Hepatocyte (in vitro differentiated cells): ENCODE data around the gene FLOT1. TPM values are rescaled to one million over a fixed set of nuclear protein-coding genes. Genes with fewer than 3 reads are reported as not detected.
A peak's percentile ranks its signal among the peaks of the same experiment; 100 is the strongest.

ENCODE experiments used
- DNase-seq: peaks from one replicate; pipeline ENCODE4 v3.0.0-alpha.2; 2016; ENCODE audit warnings: low spot score
- H2AFZ ChIP-seq: fragments of 200-600 bp; sonication (generic); 2 replicates; pipeline ENCODE4 v1.6.0; 2016; ENCODE audit warnings: antibody characterized with exemption, mild to moderate bottlenecking
- H3K27ac ChIP-seq: fragments of 200-600 bp; sonication (generic); 2 replicates; pipeline ENCODE4 v1.5.1; 2016; ENCODE audit warnings: mild to moderate bottlenecking
- H3K27me3 ChIP-seq: fragments of 200-600 bp; sonication (generic); 2 replicates; pipeline ENCODE4 v1.6.1; 2016
- H3K36me3 ChIP-seq: fragments of 200-600 bp; sonication (generic); replicated peaks from 2 replicates; pipeline ENCODE4 v1.5.1; 2016; ENCODE audit warnings: low read depth; ENCODE audit not compliant: insufficient read depth
- H3K4me1 ChIP-seq: fragments of 200-600 bp; sonication (generic); 2 replicates; pipeline ENCODE4 v1.5.1; 2016; ENCODE audit warnings: mild to moderate bottlenecking, moderate library complexity; ENCODE audit not compliant: insufficient read depth
- H3K4me2 ChIP-seq: fragments of 200-600 bp; sonication (generic); 2 replicates; pipeline ENCODE4 v1.6.0; 2016
- H3K4me3 ChIP-seq: fragments of 200-600 bp; sonication (generic); 2 replicates; pipeline ENCODE4 v1.5.1; 2016; ENCODE audit warnings: mild to moderate bottlenecking
- H3K79me2 ChIP-seq: fragments of 200-600 bp; sonication (generic); 2 replicates; pipeline ENCODE4 v1.6.0; 2017; ENCODE audit warnings: mild to moderate bottlenecking
- H3K9me2 ChIP-seq: fragments of 200-600 bp; sonication (generic); replicated peaks from 2 replicates; pipeline ENCODE4 v1.6.0; 2017; ENCODE audit warnings: mild to moderate bottlenecking; ENCODE audit not compliant: insufficient read depth
- H3K9me3 ChIP-seq: fragments of 200-600 bp; sonication (generic); 2 replicates; pipeline ENCODE4 v1.5.1; 2016; ENCODE audit warnings: low read depth, mild to moderate bottlenecking
- H4K20me1 ChIP-seq: fragments of 200-600 bp; sonication (generic); 2 replicates; pipeline ENCODE4 v1.6.0; 2016; ENCODE audit warnings: mild to moderate bottlenecking; ENCODE audit not compliant: insufficient read depth, poor library complexity, severe bottlenecking
- EZH2 ChIP-seq: fragments of 200-600 bp; sonication (generic); IDR thresholded peaks from 2 replicates; pipeline ENCODE4 v1.6.1; 2016; ENCODE audit warnings: antibody characterized with exemption, mild to moderate bottlenecking, borderline replicate concordance
- EZH2phosphoT487 ChIP-seq: fragments of 200-600 bp; sonication (generic); IDR thresholded peaks from one replicate; pipeline ENCODE4 v1.6.1; 2018; ENCODE audit warnings: antibody characterized with exemption, mild to moderate bottlenecking, low read depth, moderate library complexity; ENCODE audit not compliant: unreplicated experiment, severe bottlenecking
- WGBS: methylation state at CpG from one replicate; pipeline ENCODE4 v1.1.6; 2016; ENCODE audit warnings: low lambda C conversion rate; ENCODE audit errors: missing lambda C conversion rate; 5-methylcytosine and 5-hydroxymethylcytosine counted together
- polyA plus RNA-seq: library from polyadenylated mRNA; unstranded; fragments of >200 nt; fragmentation: Nextera tagmentation; extraction: Ambion mirVana; gene quantifications from 2 replicates; pipeline ENCODE4 v1.2.1, GENCODE V29; 2016
- total RNA-seq: library from RNA; depleted of rRNA; stranded (reverse); fragments of >200 nt; gene quantifications from 2 replicates; pipeline ENCODE4 v1.2.3, GENCODE V29; 2014
- TF ChIP-seq, protein P1 (sequence below): fragments of 200-600 bp; sonication (generic); IDR thresholded peaks from 2 replicates; pipeline ENCODE4 v1.5.1; 2016; ENCODE audit warnings: antibody characterized with exemption, mild to moderate bottlenecking; ENCODE audit not compliant: poor library complexity

The FLOT1 gene
- total and polyA plus RNA-seq, 2 experiments from 2014 or later = 93.5 to 144 TPM

DNA sequence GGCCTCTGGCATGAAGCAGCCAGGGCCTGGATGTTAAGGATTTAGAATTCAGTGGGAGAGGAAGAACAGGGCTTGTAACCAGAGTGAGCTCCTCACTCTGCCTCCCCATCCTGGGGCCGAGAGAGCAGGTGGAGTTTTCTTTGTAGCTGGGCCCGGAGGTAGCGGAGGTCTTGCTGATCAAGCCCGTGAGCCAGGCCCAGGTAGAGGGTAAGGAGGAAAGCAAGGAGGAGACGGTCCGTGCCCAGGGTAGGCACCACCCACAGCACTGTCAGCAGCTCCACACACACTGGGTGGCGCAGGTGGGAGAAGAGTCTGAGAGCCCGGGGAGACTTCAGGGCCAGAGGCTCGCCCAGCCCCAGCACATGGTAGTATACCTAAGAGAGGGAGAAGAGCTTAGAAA lies 53.9 kb downstream of the FLOT1 start:
- H3K27me3 ChIP-seq = no peaks in the 10 kb centered on the region
- peaks cover 28% of the 10 kb centered on the region for H3K4me1 ChIP-seq
- H3K9me2 ChIP-seq = no peaks in the 10 kb centered on the region
- peak overlapping the region; percentile 98 for H3K27ac ChIP-seq
- WGBS = 94% methylated on average over 9 of the region's 9 CpGs
- no peak overlapping the region for H3K4me3 ChIP-seq
- no peaks in the 10 kb centered on the region for H3K9me3 ChIP-seq
- H3K4me2 ChIP-seq = peak overlapping the region; percentile 93
- no peaks in the 10 kb centered on the region for H3K36me3 ChIP-seq
- TF ChIP-seq EZH2 = no peak
- TF ChIP-seq, protein P1, sequence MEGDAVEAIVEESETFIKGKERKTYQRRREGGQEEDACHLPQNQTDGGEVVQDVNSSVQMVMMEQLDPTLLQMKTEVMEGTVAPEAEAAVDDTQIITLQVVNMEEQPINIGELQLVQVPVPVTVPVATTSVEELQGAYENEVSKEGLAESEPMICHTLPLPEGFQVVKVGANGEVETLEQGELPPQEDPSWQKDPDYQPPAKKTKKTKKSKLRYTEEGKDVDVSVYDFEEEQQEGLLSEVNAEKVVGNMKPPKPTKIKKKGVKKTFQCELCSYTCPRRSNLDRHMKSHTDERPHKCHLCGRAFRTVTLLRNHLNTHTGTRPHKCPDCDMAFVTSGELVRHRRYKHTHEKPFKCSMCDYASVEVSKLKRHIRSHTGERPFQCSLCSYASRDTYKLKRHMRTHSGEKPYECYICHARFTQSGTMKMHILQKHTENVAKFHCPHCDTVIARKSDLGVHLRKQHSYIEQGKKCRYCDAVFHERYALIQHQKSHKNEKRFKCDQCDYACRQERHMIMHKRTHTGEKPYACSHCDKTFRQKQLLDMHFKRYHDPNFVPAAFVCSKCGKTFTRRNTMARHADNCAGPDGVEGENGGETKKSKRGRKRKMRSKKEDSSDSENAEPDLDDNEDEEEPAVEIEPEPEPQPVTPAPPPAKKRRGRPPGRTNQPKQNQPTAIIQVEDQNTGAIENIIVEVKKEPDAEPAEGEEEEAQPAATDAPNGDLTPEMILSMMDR = no peak
- H4K20me1 ChIP-seq = peaks cover 4% of the 10 kb centered on the region
- no peak for DNase-seq
- peaks cover 46% of the 10 kb centered on the region for H3K79me2 ChIP-seq
- no peak overlapping the region for H2AFZ ChIP-seq

DNA sequence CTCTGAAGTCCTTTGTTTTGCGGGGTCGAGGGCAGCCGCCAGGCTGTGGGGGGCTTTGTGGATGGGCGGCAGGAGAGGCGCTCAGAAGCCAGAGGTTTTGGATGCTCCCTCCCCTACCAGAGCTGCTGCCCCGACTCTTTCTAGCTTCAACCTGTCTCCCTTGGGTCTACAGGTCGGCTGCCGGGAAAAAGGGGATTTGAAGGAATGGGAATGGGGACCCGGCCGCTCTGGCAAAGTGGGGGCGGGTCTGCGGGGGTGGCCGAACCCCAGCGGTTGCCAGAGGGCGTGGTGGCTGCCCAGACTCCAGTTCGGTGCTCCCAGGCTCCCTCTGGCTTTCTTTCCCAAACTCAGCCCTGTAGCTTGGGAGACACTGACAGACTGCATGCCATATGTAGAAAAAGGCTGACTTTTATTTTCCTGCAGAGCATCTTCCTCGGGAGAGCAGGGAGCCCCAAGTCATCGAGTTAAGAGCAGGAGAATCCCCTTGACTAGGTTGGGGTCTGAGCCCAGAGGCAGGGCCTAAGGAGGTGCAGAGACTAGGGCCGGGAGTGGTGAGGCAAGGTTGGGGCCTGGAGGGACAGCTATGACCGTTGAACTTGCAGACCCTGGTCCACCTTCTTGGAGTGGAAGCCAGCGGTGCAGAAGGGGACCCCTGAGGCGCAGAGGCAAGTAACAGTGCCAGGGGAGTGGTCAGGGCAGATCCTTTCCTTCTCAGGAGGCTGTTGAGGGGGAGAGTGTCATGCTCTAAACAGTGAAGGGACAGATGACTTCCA lies 54.6 kb downstream of the FLOT1 start:
- peak overlapping the region; percentile 86 for H2AFZ ChIP-seq
- peaks cover 53% of the 10 kb centered on the region for H3K79me2 ChIP-seq
- peak overlapping the region; percentile 98 for H3K27ac ChIP-seq
- peaks cover 4% of the 10 kb centered on the region for H4K20me1 ChIP-seq
- peak; percentile 63 for DNase-seq
- H3K4me1 ChIP-seq = peaks cover 35% of the 10 kb centered on the region
- WGBS = 30% methylated on average over 16 of the region's 22 CpGs
- no peaks in the 10 kb centered on the region for H3K9me3 ChIP-seq
- H3K27me3 ChIP-seq = no peaks in the 10 kb centered on the region
- H3K9me2 ChIP-seq = no peaks in the 10 kb centered on the region
- peak overlapping the region; percentile 93 for H3K4me2 ChIP-seq
- TF ChIP-seq, protein P1 = peak; percentile 22
- no peak for TF ChIP-seq EZH2phosphoT487
- H3K4me3 ChIP-seq = peak overlapping the region; percentile 94
- no peaks in the 10 kb centered on the region for H3K36me3 ChIP-seq

DNA sequence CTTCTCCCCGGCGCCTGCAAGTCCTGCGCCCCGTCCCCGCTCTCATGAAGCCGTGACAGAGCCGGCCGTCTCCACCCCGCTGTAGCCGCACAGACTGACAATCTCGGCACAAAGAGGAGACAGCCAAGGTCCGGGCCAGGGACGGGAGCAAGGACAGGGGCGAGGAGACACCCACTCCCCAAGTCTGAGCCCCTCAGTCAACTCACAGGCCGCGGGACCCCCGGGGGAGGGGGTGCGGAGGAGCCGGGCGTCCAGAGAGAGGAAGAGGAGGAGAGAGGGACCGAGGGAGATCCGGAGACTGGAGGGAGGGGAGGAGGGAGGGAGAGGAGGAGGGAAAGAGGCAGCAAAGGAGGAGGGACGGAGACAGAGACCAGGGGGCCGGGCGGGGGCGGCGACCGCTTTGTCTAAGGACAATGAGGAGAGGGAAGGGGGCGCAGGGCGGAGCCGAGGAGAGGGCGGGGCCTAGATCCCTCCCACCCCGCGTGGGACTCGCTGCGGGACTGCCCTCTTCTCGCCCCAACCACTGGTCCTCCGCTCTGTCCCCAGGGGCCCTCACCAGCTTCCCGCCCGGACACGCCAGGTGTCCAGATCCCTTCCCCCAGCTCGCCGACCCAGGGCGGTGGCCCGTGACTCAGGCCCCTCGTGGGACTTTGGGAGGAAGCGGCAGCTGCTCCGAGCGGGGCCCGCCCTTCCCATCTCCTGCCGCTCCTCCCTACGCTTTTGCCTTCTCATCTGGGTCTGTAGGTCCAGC lies 55.4 kb downstream of the FLOT1 start:
- Histone ChIP-seq H4K20me1 (peaks cover 4% of the 10 kb centered on the region), H3K9me3 (no peaks in the 10 kb centered on the region), H3K27ac (peak overlapping the region; percentile 98), H3K4me3 (peak overlapping the region; percentile 94), H3K4me1 (peaks cover 42% of the 10 kb centered on the region), H3K4me2 (peak overlapping the region; percentile 93), H2AFZ (peak overlapping the region; percentile 86), H3K79me2 (peaks cover 60% of the 10 kb centered on the region), H3K36me3 (no peaks in the 10 kb centered on the region), H3K9me2 (no peaks in the 10 kb centered on the region), H3K27me3 (no peaks in the 10 kb centered on the region)
- peak; percentile 88 for DNase-seq
- TF ChIP-seq EZH2 = no peak
- TF ChIP-seq EZH2phosphoT487 = no peak
- TF ChIP-seq, protein P1 = no peak
- under 1% methylated on average over 32 of the region's 52 CpGs for WGBS
